Measurements from ENCODE around the gene NRIP1. TPM values are rescaled to one million over a fixed set of nuclear protein-coding genes. Genes with fewer than 3 reads are reported as not detected.

Gene NRIP1
- total and polyA plus RNA-seq, 9 of the 15 experiments (the other 6 are each of a cell fraction or from before 2014, with no cell fraction given): 4.3 to 42.8 (median 19.6) TPM

DNA sequence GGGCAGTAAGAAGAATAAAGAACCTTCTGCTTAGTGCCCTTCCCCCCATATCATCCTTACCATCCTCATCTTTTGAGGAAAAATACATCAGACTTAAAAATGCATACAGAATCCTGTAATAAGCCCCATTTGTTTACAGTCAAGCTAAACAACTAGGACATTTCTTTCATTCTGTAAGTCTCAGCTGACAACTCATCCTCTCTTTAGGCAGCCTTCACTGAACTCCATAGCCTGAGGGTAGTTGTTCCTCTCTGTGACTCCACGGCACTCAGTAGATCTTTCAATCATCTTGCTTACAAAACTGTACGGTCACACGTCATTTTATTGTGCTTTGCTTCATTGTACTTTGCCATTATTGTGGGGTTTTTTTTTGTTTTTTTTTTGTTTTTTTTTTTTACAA is 82.5 kb downstream of the NRIP1 start:
- no peaks in the 10 kb centered on the region for H3K27me3 ChIP-seq (ENCODE audit: control insufficient read depth in 2 of 2, insufficient read depth in 2 of 2, low read length in 2 of 2)
- no peaks in the 10 kb centered on the region for H3K9me1 ChIP-seq (ENCODE audit: control insufficient read depth, insufficient read depth, low read length)
- H3K27ac ChIP-seq (ENCODE audit: extremely low read depth, low read depth, low read length): no peak overlapping the region
- no peaks in the 10 kb centered on the region for H3K4me1 ChIP-seq (replicated peaks in 1 of 2; ENCODE audit: control insufficient read depth in 2 of 2, insufficient read depth in 2 of 2, low read length in 2 of 2)
- WGBS (ENCODE audit: insufficient coverage, low coverage, missing lambda C conversion rate): 93% methylated on average over 3 of the region's 3 CpGs
- intact Hi-C loops (cut with micrococcal nuclease) (no loop called here), in situ Hi-C loops (cut with MboI) (no loop called here)
- ChIA-PET CTCF (ENCODE audit: low intra/inter-chr PET ratio) (no interaction called here), POLR2A (no interaction called here)
- H4K20me1 ChIP-seq (replicated peaks; ENCODE audit: control insufficient read depth, insufficient read depth, low read length): no peaks in the 10 kb centered on the region
- H3K36me3 ChIP-seq (ENCODE audit: control insufficient read depth, insufficient read depth, low read length): peaks cover 8% of the 10 kb centered on the region; the same call in 2 of the 3 replicates
- H2AFZ ChIP-seq (ENCODE audit: low read depth, low read length): no peak overlapping the region
- peaks cover 10% of the 10 kb centered on the region; the same call in 2 of the 3 replicates for H3K79me2 ChIP-seq (ENCODE audit: control insufficient read depth, insufficient read depth, low read length)
- H3K9me3 ChIP-seq (replicated peaks; ENCODE audit: control insufficient read depth, insufficient read depth, low read depth, low read length): no peaks in the 10 kb centered on the region
- no peak overlapping the region for H3K9ac ChIP-seq (ENCODE audit: insufficient read depth in 1 of 2, low read depth in 2 of 2, low read length in 2 of 2)
- no peak for DNase-seq (ENCODE audit: extremely low read depth in 1 of 4, low spot score in 3 of 4)
- no TSS peak for BruUV-seq (replicated peaks)
- no peak for FAIRE-seq
- no peak overlapping the region for H3K4me3 ChIP-seq
- H3K4me2 ChIP-seq (ENCODE audit: insufficient read depth, low read length): no peak overlapping the region
- no peak for ATAC-seq
- TF ChIP-seq HMG20A (CRISPR knock-in tag; conservative IDR thresholded peaks at IDR 0.05) (no peak), RAD51 (IDR thresholded peaks at IDR 0.05; ENCODE audit: borderline replicate concordance, low read depth) (no peak), HMGN3 (IDR thresholded peaks at IDR 0.05; ENCODE audit: borderline replicate concordance, extremely low read depth, insufficient read length, low read depth, low read length) (no peak), TAL1 (IDR thresholded peaks at IDR 0.05) (no peak), U2AF2 (optimal IDR thresholded peaks at IDR 0.05; ENCODE audit: low read depth, low read length) (no peak), DACH1 (IDR thresholded peaks at IDR 0.05; ENCODE audit: partially characterized antibody) (no peak), ZBTB17 (CRISPR knock-in tag; IDR thresholded peaks at IDR 0.05) (no peak)

DNA sequence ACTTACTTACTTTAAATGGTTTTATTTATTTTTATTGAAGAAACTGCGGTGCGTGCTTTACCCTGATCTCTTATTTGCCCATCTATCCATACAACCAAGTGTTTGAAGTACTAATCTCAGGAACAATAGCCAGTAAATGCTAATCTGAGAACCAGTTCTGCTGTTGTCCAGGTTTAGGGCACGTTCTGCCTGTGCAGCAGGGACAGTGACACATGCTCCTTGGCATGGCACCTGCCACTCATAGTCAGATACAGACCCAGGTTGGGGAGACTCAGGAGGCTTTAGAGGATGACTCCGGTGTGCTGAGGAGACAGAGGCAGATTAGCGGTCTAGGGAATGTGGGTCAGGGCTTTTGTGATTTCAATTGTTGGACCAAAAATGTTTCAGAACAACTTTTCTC is 83.6 kb downstream of the NRIP1 start:
- in situ Hi-C loops (cut with MboI): no loop called here
- no peak for DNase-seq (ENCODE audit: extremely low read depth in 1 of 4, low spot score in 3 of 4)
- H3K27me3 ChIP-seq (ENCODE audit: control insufficient read depth in 2 of 2, insufficient read depth in 2 of 2, low read length in 2 of 2): no peaks in the 10 kb centered on the region
- no peak for ATAC-seq
- no peaks in the 10 kb centered on the region for H3K9me1 ChIP-seq (ENCODE audit: control insufficient read depth, insufficient read depth, low read length)
- intact Hi-C loops (cut with micrococcal nuclease): no loop called here
- no TSS peak for BruUV-seq (replicated peaks)
- no peaks in the 10 kb centered on the region for H3K4me1 ChIP-seq (replicated peaks in 1 of 2; ENCODE audit: control insufficient read depth in 2 of 2, insufficient read depth in 2 of 2, low read length in 2 of 2)
- H2AFZ ChIP-seq (ENCODE audit: low read depth, low read length): no peak overlapping the region
- no peak overlapping the region for H3K9ac ChIP-seq (ENCODE audit: insufficient read depth in 1 of 2, low read depth in 2 of 2, low read length in 2 of 2)
- H3K36me3 ChIP-seq (ENCODE audit: control insufficient read depth, insufficient read depth, low read length): peaks cover 8% of the 10 kb centered on the region; the same call in 2 of the 3 replicates
- WGBS (ENCODE audit: insufficient coverage, low coverage, missing lambda C conversion rate): 93% methylated on average over 5 of the region's 5 CpGs
- H4K20me1 ChIP-seq (replicated peaks; ENCODE audit: control insufficient read depth, insufficient read depth, low read length): no peaks in the 10 kb centered on the region
- no peak overlapping the region for H3K4me3 ChIP-seq
- peaks cover 13% of the 10 kb centered on the region; the same call in 2 of the 3 replicates for H3K79me2 ChIP-seq (ENCODE audit: control insufficient read depth, insufficient read depth, low read length)
- H3K27ac ChIP-seq (ENCODE audit: extremely low read depth, low read depth, low read length): no peak overlapping the region
- H3K4me2 ChIP-seq (ENCODE audit: insufficient read depth, low read length): no peak overlapping the region
- H3K9me3 ChIP-seq (replicated peaks; ENCODE audit: control insufficient read depth, insufficient read depth, low read depth, low read length): no peaks in the 10 kb centered on the region
- ChIA-PET CTCF (ENCODE audit: low intra/inter-chr PET ratio) (no interaction called here), POLR2A (no interaction called here)
- FAIRE-seq: no peak
- TF ChIP-seq REST (IDR thresholded peaks at IDR 0.05; ENCODE audit: borderline replicate concordance) (no peak), REST (CRISPR knock-in tag; IDR thresholded peaks at IDR 0.05; ENCODE audit: low read depth) (no peak), BHLHE40 (IDR thresholded peaks at IDR 0.05; ENCODE audit: low read length) (no peak)

Measured in K562 (cell line).